ENCODE data around the gene RPTOR.
A peak's percentile ranks its signal among the peaks of the same experiment; 100 is the strongest.

Gene RPTOR

GRCh38 chr17:80839970-80840369, 295.3 kb downstream of the RPTOR start:
- DNase-seq, result no peak

- no peak for DNase-seq
These were observed 297.9 kb downstream of the RPTOR start for GRCh38 chr17:80842456-80843013.

- DNase-seq, result no peak
These were observed 299.1 kb downstream of the RPTOR start for GRCh38 chr17:80843741-80844156.

GRCh38 chr17:80844418-80844990, 299.9 kb downstream of the RPTOR start:
- no peak for DNase-seq

GRCh38 chr17:80845069-80845862, 300.6 kb downstream of the RPTOR start:
- DNase-seq, result no peak

GRCh38 chr17:80845863-80846671, 301.4 kb downstream of the RPTOR start:
- no peak for DNase-seq

GRCh38 chr17:80846932-80847331, 302.3 kb downstream of the RPTOR start:
- DNase-seq, result no peak

GRCh38 chr17:80847496-80848230, 303.0 kb downstream of the RPTOR start:
- DNase-seq, result no peak

GRCh38 chr17:80848449-80849102, 303.9 kb downstream of the RPTOR start:
- no peak for DNase-seq

GRCh38 chr17:80849119-80849518, 304.5 kb downstream of the RPTOR start:
- no peak for DNase-seq

- no peak for DNase-seq
These were observed 305.5 kb downstream of the RPTOR start for GRCh38 chr17:80850109-80850508.

GRCh38 chr17:80850817-80851216, 306.2 kb downstream of the RPTOR start:
- DNase-seq, result no peak

- DNase-seq, result no peak
These were observed 306.8 kb downstream of the RPTOR start for GRCh38 chr17:80851277-80851925.

GRCh38 chr17:80852476-80853015, 307.9 kb downstream of the RPTOR start:
- DNase-seq, result no peak

- DNase-seq, result no peak
These were observed 308.4 kb downstream of the RPTOR start for GRCh38 chr17:80853076-80853475.

GRCh38 chr17:80854220-80854619, 309.6 kb downstream of the RPTOR start:
- DNase-seq, result no peak

GRCh38 chr17:80855196-80855947, 310.7 kb downstream of the RPTOR start:
- DNase-seq, result no peak

GRCh38 chr17:80855948-80856862, 311.6 kb downstream of the RPTOR start:
- peak; percentile 52 to 96 for DNase-seq
